ENCODE measurements around the gene ARNT2. TPM values are rescaled to one million over a fixed set of nuclear protein-coding genes. Genes with fewer than 3 reads are reported as not detected.

Gene ARNT2
- total RNA-seq, 1 donor from 2014 or later = 0.87 TPM

DNA sequence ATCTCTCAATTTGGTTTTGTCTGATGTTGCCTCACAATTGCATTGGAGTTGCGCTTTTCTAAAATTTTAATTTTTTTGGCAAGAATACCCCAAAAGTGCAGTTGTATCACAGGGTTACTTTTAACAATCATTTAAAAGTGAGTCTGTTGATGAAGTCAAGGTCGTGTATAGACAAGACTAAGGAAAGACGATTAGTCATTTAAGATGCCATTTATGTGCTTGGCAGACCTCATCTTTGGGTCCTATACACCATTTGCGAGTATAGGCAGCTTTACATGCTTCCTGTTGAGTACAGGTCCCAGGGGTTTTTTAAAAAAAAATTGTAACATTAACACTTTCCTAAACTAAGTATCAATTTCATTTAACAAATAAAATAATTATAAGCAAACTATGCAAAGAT is 12.5 kb downstream of the ARNT2 start:
- H3K36me3 Mint-ChIP-seq (ENCODE audit: low read depth, unreplicated experiment) = no peaks in the 10 kb centered on the region
- DNase-seq (ENCODE audit: low spot score) = no peak
- no peaks in the 10 kb centered on the region for H3K9me3 Mint-ChIP-seq (ENCODE audit: unreplicated experiment)
- H3K4me1 Mint-ChIP-seq (ENCODE audit: unreplicated experiment) = no peaks in the 10 kb centered on the region
- TF ChIP-seq, protein P1, sequence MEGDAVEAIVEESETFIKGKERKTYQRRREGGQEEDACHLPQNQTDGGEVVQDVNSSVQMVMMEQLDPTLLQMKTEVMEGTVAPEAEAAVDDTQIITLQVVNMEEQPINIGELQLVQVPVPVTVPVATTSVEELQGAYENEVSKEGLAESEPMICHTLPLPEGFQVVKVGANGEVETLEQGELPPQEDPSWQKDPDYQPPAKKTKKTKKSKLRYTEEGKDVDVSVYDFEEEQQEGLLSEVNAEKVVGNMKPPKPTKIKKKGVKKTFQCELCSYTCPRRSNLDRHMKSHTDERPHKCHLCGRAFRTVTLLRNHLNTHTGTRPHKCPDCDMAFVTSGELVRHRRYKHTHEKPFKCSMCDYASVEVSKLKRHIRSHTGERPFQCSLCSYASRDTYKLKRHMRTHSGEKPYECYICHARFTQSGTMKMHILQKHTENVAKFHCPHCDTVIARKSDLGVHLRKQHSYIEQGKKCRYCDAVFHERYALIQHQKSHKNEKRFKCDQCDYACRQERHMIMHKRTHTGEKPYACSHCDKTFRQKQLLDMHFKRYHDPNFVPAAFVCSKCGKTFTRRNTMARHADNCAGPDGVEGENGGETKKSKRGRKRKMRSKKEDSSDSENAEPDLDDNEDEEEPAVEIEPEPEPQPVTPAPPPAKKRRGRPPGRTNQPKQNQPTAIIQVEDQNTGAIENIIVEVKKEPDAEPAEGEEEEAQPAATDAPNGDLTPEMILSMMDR (IDR thresholded peaks at IDR 0.05; ENCODE audit: unreplicated experiment) = no peak
- no peaks in the 10 kb centered on the region for H3K27me3 Mint-ChIP-seq (ENCODE audit: unreplicated experiment)
- no peak overlapping the region for H3K27ac Mint-ChIP-seq (ENCODE audit: unreplicated experiment)
- no peak overlapping the region for H3K4me3 Mint-ChIP-seq (ENCODE audit: unreplicated experiment)

DNA sequence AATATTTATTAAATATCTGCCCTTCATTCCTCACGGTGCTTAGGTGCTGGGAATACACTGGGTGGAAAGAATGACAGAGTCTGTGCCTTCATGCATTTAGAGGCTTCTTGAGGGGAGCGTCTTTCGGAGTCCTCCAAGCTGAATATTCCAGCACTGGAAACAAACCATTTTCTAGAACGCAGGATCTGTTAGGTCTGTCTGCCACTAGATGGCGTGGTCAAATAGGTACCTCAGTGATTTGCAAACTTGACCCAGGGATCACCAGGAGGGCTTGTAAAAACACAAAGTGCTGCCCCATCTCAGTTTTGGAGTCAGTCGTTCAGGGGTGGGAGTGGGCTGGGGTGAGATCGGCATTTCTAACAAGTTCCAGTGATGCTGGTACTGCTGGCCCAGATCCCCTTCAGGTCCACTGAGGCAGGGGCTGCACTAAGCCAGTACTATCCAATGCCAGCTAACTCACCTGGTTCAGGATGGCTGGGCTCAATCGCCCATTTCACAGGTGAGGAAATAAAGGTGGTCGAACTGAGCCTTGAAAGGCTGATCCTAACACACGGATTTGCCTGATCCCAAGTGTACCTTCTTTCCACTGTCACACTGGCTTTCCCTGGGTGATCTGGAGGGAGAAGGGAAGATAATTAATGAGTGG is 14.8 kb downstream of the ARNT2 start:
- Mint-ChIP-seq H3K36me3 (ENCODE audit: low read depth, unreplicated experiment) (no peaks in the 10 kb centered on the region), H3K27me3 (ENCODE audit: unreplicated experiment) (no peaks in the 10 kb centered on the region), H3K4me1 (ENCODE audit: unreplicated experiment) (no peaks in the 10 kb centered on the region), H3K9me3 (ENCODE audit: unreplicated experiment) (no peaks in the 10 kb centered on the region), H3K27ac (ENCODE audit: unreplicated experiment) (no peak overlapping the region), H3K4me3 (ENCODE audit: unreplicated experiment) (no peak overlapping the region)
- DNase-seq (ENCODE audit: low spot score) = peak; percentile 33
- TF ChIP-seq, protein P1 (IDR thresholded peaks at IDR 0.05; ENCODE audit: unreplicated experiment) = peak; percentile 57

DNA sequence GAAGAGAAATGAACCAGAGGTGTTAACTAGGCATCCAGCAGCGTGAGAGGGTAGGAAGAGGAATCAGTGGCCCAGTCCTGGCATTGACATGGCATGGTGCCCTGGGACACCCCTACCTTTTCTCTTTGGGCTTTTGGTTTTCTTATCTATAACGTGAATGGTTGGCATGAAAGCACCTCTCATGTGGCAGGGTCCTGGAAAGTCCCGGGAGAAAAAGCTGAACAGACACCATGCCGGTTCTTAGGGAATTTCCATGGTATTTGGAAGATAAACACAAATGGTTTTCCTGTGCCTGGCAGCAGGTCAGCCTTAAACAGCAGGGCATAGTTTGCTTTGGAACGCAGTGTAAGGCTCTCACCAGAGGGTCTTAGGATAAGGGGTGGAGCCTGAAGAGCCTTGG is 15.4 kb downstream of the ARNT2 start:
- H3K27me3 Mint-ChIP-seq (ENCODE audit: unreplicated experiment) = no peaks in the 10 kb centered on the region
- no peaks in the 10 kb centered on the region for H3K9me3 Mint-ChIP-seq (ENCODE audit: unreplicated experiment)
- no peaks in the 10 kb centered on the region for H3K4me1 Mint-ChIP-seq (ENCODE audit: unreplicated experiment)
- H3K36me3 Mint-ChIP-seq (ENCODE audit: low read depth, unreplicated experiment) = no peaks in the 10 kb centered on the region
- TF ChIP-seq, protein P1 (IDR thresholded peaks at IDR 0.05; ENCODE audit: unreplicated experiment) = no peak
- H3K27ac Mint-ChIP-seq (ENCODE audit: unreplicated experiment) = no peak overlapping the region
- DNase-seq (ENCODE audit: low spot score) = no peak
- no peak overlapping the region for H3K4me3 Mint-ChIP-seq (ENCODE audit: unreplicated experiment)

DNA sequence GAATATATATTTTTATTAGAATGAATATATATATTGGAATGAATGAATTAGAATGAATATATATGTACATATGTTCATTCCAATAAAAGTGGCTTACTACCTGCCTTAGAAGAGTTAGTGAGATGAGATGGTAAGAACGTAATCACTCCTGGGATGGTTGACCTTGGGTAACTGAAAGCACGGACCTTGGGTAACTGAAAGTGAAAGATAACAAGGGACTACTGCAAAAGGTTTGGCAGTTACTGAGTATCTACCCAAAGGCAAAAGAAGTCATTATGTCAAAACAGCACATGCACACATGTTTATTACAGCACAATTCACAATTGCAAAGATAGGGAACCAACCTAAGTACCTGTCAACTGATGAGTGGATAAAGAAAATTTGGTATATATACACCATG is 16.5 kb downstream of the ARNT2 start:
- no peak for DNase-seq (ENCODE audit: low spot score)
- TF ChIP-seq, protein P1 (IDR thresholded peaks at IDR 0.05; ENCODE audit: unreplicated experiment) = no peak
- no peaks in the 10 kb centered on the region for H3K36me3 Mint-ChIP-seq (ENCODE audit: low read depth, unreplicated experiment)
- no peaks in the 10 kb centered on the region for H3K27me3 Mint-ChIP-seq (ENCODE audit: unreplicated experiment)
- no peaks in the 10 kb centered on the region for H3K9me3 Mint-ChIP-seq (ENCODE audit: unreplicated experiment)
- H3K27ac Mint-ChIP-seq (ENCODE audit: unreplicated experiment) = no peak overlapping the region
- no peaks in the 10 kb centered on the region for H3K4me1 Mint-ChIP-seq (ENCODE audit: unreplicated experiment)
- H3K4me3 Mint-ChIP-seq (ENCODE audit: unreplicated experiment) = no peak overlapping the region

DNA sequence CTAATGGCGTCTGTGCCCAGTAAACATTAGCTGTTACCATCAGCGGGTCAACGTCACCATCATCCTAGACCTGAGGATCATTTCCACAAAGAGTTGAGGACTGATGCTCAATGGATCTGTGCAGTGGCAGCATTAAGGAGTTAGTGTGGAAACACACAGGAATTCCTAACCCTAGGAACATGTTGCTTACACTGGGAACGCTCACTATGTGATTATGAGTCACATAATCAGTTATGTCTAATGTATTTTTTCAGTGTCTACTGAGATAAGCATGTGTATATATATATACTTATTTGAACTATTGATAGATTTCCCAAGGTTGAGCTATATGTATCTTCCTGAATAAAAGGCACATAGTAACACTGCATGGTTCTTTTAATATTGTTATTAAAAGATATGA is 19.0 kb downstream of the ARNT2 start:
- Mint-ChIP-seq H3K36me3 (ENCODE audit: low read depth, unreplicated experiment) (no peaks in the 10 kb centered on the region), H3K27ac (ENCODE audit: unreplicated experiment) (no peak overlapping the region), H3K27me3 (ENCODE audit: unreplicated experiment) (no peaks in the 10 kb centered on the region), H3K4me3 (ENCODE audit: unreplicated experiment) (no peak overlapping the region), H3K4me1 (ENCODE audit: unreplicated experiment) (no peaks in the 10 kb centered on the region), H3K9me3 (ENCODE audit: unreplicated experiment) (no peaks in the 10 kb centered on the region)
- TF ChIP-seq, protein P1 (IDR thresholded peaks at IDR 0.05; ENCODE audit: unreplicated experiment) = no peak
- no peak for DNase-seq (ENCODE audit: low spot score)

Data from endothelial cell (in vitro differentiated cells).